PFSK-1 (cell line): Measurements from ENCODE around the gene FAM170B.

Experiments
- FOXP2 ChIP-seq: optimal IDR thresholded peaks from 2 replicates; pipeline ENCODE3; 2011; ENCODE audit warnings: borderline replicate concordance, control low read depth, inconsistent platforms; ENCODE audit not compliant: insufficient read depth; ENCODE audit errors: extremely low read length, extremely low read depth
- POLR2AphosphoS5 ChIP-seq: IDR thresholded peaks from 2 replicates; pipeline ENCODE4 v1.6.1; 2012; ENCODE audit warnings: low read depth, mild to moderate bottlenecking, control low read depth, low read length, moderate library complexity
- REST ChIP-seq, 2 experiments: IDR thresholded peaks; 2 replicates each; pipeline versions ENCODE4 v1.6.1 to v1.8.0; 2011 to 2012; ENCODE audit warnings: low read depth in 2 of 2, low read length in 2 of 2, control low read depth in 1 of 2, inconsistent platforms in 1 of 2, mild to moderate bottlenecking in 1 of 2, moderate library complexity in 1 of 2; ENCODE audit not compliant: insufficient read depth in 1 of 2
- SIN3A ChIP-seq: IDR thresholded peaks from 2 replicates; pipeline ENCODE4 v1.6.1; 2012; ENCODE audit warnings: mild to moderate bottlenecking, low read length, moderate library complexity, borderline replicate concordance; ENCODE audit not compliant: insufficient read depth
- TAF1 ChIP-seq: IDR thresholded peaks from 2 replicates; pipeline ENCODE4 v1.6.1; 2012; ENCODE audit warnings: low read length, control low read depth, borderline replicate concordance; ENCODE audit not compliant: insufficient read depth

The FAM170B gene

GRCh38 chr10:49093922-49094321 is 39.9 kb downstream of the FAM170B start:
- no peak for TF ChIP-seq SIN3A

GRCh38 chr10:49092477-49092876 is 41.3 kb downstream of the FAM170B start:
- TF ChIP-seq POLR2AphosphoS5, result no peak
- no peak for TF ChIP-seq SIN3A

- TF ChIP-seq FOXP2, result no peak
- no peak for TF ChIP-seq REST (IDR thresholded peaks at IDR 0.05; ENCODE audit: insufficient read depth in 1 of 2, low read depth in 2 of 2, low read length in 2 of 2)
- TF ChIP-seq SIN3A, result no peak
- TF ChIP-seq POLR2AphosphoS5, result no peak
- TF ChIP-seq TAF1, result no peak
Observed at GRCh38 chr10:49091450-49092210, 42.2 kb downstream of the FAM170B start.

- TF ChIP-seq SIN3A (no peak), FOXP2 (no peak), REST (IDR thresholded peaks at IDR 0.05; ENCODE audit: insufficient read depth in 1 of 2, low read depth in 2 of 2, low read length in 2 of 2) (no peak), POLR2AphosphoS5 (no peak), TAF1 (no peak)
Observed at GRCh38 chr10:49090696-49091380, 43.0 kb downstream of the FAM170B start.

- TF ChIP-seq POLR2AphosphoS5 (no peak), TAF1 (no peak), SIN3A (no peak)
Observed at GRCh38 chr10:49090189-49090575, 43.6 kb downstream of the FAM170B start.

- no peak for TF ChIP-seq SIN3A
- no peak for TF ChIP-seq REST (IDR thresholded peaks at IDR 0.05; ENCODE audit: insufficient read depth in 1 of 2, low read depth in 2 of 2, low read length in 2 of 2)
- no peak for TF ChIP-seq POLR2AphosphoS5
- TF ChIP-seq TAF1, result no peak
- no peak for TF ChIP-seq FOXP2
Observed at GRCh38 chr10:49089557-49090188, 44.1 kb downstream of the FAM170B start.
